Keratinocyte (primary cell): ENCODE data around the gene EIF2A.

Experiments
- EZH2 ChIP-seq: IDR thresholded peaks from one replicate; pipeline ENCODE4 v1.6.1; 2012; ENCODE audit warnings: inconsistent platforms, mild to moderate bottlenecking, low read length, moderate library complexity
- TF ChIP-seq, protein P1 (sequence below), 3 experiments: IDR thresholded peaks in 1 of 3; conservative IDR thresholded peaks in 1 of 3; optimal IDR thresholded peaks in 1 of 3; 2 replicates in 2 of 3; 3 replicates in 1 of 3; pipeline versions ENCODE3 to v1.5.1; 2011; ENCODE audit warnings: low read length in 3 of 3, mild to moderate bottlenecking in 3 of 3, moderate library complexity in 2 of 3, control low read depth in 1 of 3, inconsistent platforms in 1 of 3; ENCODE audit not compliant: insufficient read depth in 2 of 3; ENCODE audit errors: extremely low read depth in 1 of 3

DNA sequence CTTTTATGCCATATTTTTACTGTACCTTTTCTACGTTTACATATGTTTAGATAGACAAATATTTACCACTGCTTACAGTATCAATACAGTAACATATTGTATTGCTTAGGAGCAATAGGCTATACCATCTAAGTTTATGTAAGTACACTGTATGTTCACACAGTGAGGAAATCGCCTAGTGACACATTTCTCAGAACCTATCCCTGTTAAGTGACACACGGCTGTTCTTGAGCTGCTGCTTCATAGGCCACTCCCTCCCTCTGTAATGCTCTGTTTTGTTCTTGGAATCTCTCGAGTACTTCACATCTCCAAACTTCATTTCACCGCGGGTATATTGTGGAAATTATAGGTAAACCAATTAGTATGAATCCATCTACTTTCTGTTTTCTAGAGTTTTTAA, 43.2 kb downstream of the EIF2A start:
- TF ChIP-seq, protein P1, sequence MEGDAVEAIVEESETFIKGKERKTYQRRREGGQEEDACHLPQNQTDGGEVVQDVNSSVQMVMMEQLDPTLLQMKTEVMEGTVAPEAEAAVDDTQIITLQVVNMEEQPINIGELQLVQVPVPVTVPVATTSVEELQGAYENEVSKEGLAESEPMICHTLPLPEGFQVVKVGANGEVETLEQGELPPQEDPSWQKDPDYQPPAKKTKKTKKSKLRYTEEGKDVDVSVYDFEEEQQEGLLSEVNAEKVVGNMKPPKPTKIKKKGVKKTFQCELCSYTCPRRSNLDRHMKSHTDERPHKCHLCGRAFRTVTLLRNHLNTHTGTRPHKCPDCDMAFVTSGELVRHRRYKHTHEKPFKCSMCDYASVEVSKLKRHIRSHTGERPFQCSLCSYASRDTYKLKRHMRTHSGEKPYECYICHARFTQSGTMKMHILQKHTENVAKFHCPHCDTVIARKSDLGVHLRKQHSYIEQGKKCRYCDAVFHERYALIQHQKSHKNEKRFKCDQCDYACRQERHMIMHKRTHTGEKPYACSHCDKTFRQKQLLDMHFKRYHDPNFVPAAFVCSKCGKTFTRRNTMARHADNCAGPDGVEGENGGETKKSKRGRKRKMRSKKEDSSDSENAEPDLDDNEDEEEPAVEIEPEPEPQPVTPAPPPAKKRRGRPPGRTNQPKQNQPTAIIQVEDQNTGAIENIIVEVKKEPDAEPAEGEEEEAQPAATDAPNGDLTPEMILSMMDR (optimal IDR thresholded peaks at IDR 0.05 in 1 of 3, IDR thresholded peaks at IDR 0.05 in 1 of 3, conservative IDR thresholded peaks at IDR 0.05 in 1 of 3; ENCODE audit: extremely low read depth in 1 of 3, insufficient read depth in 2 of 3, low read length in 3 of 3), result no peak
- TF ChIP-seq EZH2, result no peak
